Subcutaneous adipose tissue (tissue), 4 donors: Measurements from ENCODE around the gene DCC. TPM values are rescaled to one million over a fixed set of nuclear protein-coding genes. Genes with fewer than 3 reads are reported as not detected.

Experiments
- CTCF ChIP-seq: fragments of 450-650 bp; IDR thresholded peaks from one replicate; pipeline ENCODE4 v1.5.1; 2016; ENCODE audit warnings: low read depth, mild to moderate bottlenecking, control low read depth, antibody characterized with exemption, moderate library complexity
- total RNA-seq, 4 donors: library from RNA; depleted of rRNA; stranded (reverse); fragments of >200 nt; gene quantifications; one replicate each; pipeline ENCODE4 v1.1.0, GENCODE V29; 2016

DCC gene
- total RNA-seq, 4 donors from 2014 or later, result not detected

- no peak for TF ChIP-seq CTCF
Observed at GRCh38 chr18:52874774-52875173, 534.8 kb downstream of the DCC start.

GRCh38 chr18:52875725-52876124 is 535.7 kb downstream of the DCC start:
- TF ChIP-seq CTCF, result no peak

- no peak for TF ChIP-seq CTCF
Observed at GRCh38 chr18:52888014-52888413, 548.0 kb downstream of the DCC start.

GRCh38 chr18:52894801-52895200 is 554.8 kb downstream of the DCC start:
- TF ChIP-seq CTCF, result no peak

GRCh38 chr18:52897611-52898484 is 557.9 kb downstream of the DCC start:
- TF ChIP-seq CTCF, result no peak

GRCh38 chr18:52898485-52899058 is 558.6 kb downstream of the DCC start:
- TF ChIP-seq CTCF, result no peak

DNA sequence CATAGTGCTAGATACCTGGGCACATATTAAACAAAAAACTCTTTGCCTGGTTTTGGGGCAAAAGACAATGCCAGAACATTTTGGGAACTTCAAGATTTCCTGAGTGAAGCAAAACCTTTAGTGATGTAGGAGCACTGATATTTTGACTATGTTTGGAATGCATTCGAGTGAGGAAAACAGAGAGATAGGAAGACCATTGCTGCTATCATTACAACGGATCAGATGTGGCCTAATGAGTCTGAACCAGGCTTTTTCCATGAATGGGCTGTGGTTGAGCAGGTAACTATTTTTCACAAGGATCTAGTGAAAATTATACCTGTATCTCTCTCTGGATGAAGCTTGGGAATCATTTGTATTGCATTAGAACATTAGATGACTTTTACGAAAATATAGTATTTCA is 562.2 kb downstream of the DCC start:
- TF ChIP-seq CTCF, result no peak
